GM23338 (cell line): ENCODE data around the gene STEAP1.

ENCODE experiments used
- CTCF ChIP-seq, 2 experiments: fragments of 200-600 bp in 1 of 2; sonication (generic) in 1 of 2; conservative IDR thresholded peaks; 2 replicates each; pipeline versions ENCODE4 v1.5.1 to v1.6.1; 2016 to 2017; ENCODE audit warnings: antibody characterized with exemption in 2 of 2, low read depth in 2 of 2, mild to moderate bottlenecking in 2 of 2, moderate library complexity in 1 of 2
- EZH2phosphoT487 ChIP-seq: fragments of 200-600 bp; sonication (generic); IDR thresholded peaks from one replicate; pipeline ENCODE4 v1.8.1; 2018; ENCODE audit warnings: antibody characterized with exemption; ENCODE audit not compliant: unreplicated experiment
- POLR2AphosphoS5 ChIP-seq: IDR thresholded peaks from 2 replicates; pipeline ENCODE4 v1.6.1; 2016; ENCODE audit warnings: antibody characterized with exemption, low read depth
- REST ChIP-seq: IDR thresholded peaks from one replicate; pipeline ENCODE4 v1.6.1; 2018; ENCODE audit warnings: antibody characterized with exemption; ENCODE audit not compliant: unreplicated experiment
- ZNF462 ChIP-seq: fragments of 250-450 bp; sonication (Bioruptor Pico); IDR thresholded peaks from 2 replicates; pipeline ENCODE4 v1.5.0; 2020; ENCODE audit warnings: mild to moderate bottlenecking, moderate library complexity

DNA sequence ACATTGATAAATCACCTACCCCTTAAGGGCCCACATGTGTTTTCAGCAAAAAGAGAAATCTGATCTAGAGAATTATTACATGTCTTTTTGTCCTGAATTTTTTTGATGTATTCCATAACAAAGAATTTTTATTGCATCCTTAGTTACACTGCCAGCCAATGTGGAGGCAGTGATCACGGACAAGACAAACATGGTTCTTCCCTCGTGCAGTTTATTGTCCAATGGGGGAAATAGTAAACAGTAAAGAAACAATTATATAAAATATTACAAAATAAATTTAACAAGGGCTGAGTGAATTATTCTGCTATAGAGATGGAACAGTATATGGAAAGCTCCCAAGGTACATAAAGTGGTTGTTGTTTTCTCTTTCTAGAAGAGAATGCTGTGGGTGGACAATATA, 59.3 kb downstream of the STEAP1 start:
- TF ChIP-seq EZH2phosphoT487, result no peak
- TF ChIP-seq CTCF (conservative IDR thresholded peaks at IDR 0.05; ENCODE audit: low read depth in 2 of 2), result no peak
- no peak for TF ChIP-seq POLR2AphosphoS5
- no peak for TF ChIP-seq ZNF462 (CRISPR knock-in tag)
- TF ChIP-seq REST, result no peak
